Kidney (tissue), 14 donors: ENCODE results near the gene DTD1. TPM values are rescaled to one million over a fixed set of nuclear protein-coding genes. Genes with fewer than 3 reads are reported as not detected.
A peak's percentile ranks its signal among the peaks of the same experiment; 100 is the strongest.

Experiments used
- DNase-seq, 5 donors: peaks; one replicate each; pipeline ENCODE4 v3.0.0-alpha.2; 2013 to 2020
- FAIRE-seq: peaks from 2 replicates; lab custom pipeline; 2012; peaks lifted over from hg19 to GRCh38; lab: Jason Lieb, UNC
- H3K27ac ChIP-seq, 2 donors: one replicate each; pipeline ENCODE4 v1.7.0; 2013; ENCODE audit warnings: low read depth in 2 of 2, low read length in 2 of 2, inconsistent platforms in 1 of 2
- H3K27me3 ChIP-seq: one replicate; pipeline ENCODE4 v1.7.1; 2013; ENCODE audit warnings: low read length, inconsistent platforms; ENCODE audit not compliant: control insufficient read depth, insufficient read depth
- H3K36me3 ChIP-seq, 3 donors: one replicate each; pipeline versions ENCODE4 v1.7.0 to v1.7.1; 2013; ENCODE audit warnings: low read length in 3 of 3, control low read depth in 1 of 3, inconsistent platforms in 1 of 3; ENCODE audit not compliant: insufficient read depth in 3 of 3, control insufficient read depth in 2 of 3
- H3K4me1 ChIP-seq, 3 donors: one replicate each; pipeline versions ENCODE4 v1.7.0 to v1.7.1; 2013; ENCODE audit warnings: low read length in 3 of 3, inconsistent platforms in 1 of 3, low read depth in 1 of 3; ENCODE audit not compliant: control insufficient read depth in 2 of 3, insufficient read depth in 2 of 3
- H3K4me3 ChIP-seq, 3 donors: one replicate each; pipeline versions ENCODE4 v1.7.0 to v1.8.1; 2013; ENCODE audit warnings: low read length in 3 of 3, control low read depth in 1 of 3, inconsistent platforms in 1 of 3
- H3K9ac ChIP-seq, 3 donors: one replicate each; pipeline versions ENCODE4 v1.7.0 to v1.7.1; 2013; ENCODE audit warnings: low read length in 3 of 3, control low read depth in 1 of 3, inconsistent platforms in 1 of 3
- H3K9me3 ChIP-seq, 3 donors: one replicate each; pipeline versions ENCODE4 v1.7.0 to v1.7.1; 2013; ENCODE audit warnings: low read length in 3 of 3, control low read depth in 1 of 3, inconsistent platforms in 1 of 3; ENCODE audit not compliant: control insufficient read depth in 2 of 3, insufficient read depth in 1 of 3
- intact Hi-C: fragments of 100-400 bp; cut with DNase I; formaldehyde crosslinking; loops from one replicate; pipeline ENCODE4 v1.11.1; 2022
- polyA plus RNA-seq: library from polyadenylated mRNA; stranded (reverse); fragments of 350-450 nt; fragmentation: Illumina TruSeq; extraction: RNeasy Lipid Tissue Mini Kit (QIAGEN cat#74804); gene quantifications from one replicate; pipeline ENCODE4 v1.2.3, GENCODE V29; 2014; ENCODE audit warnings: low read depth, low replicate concordance; ENCODE audit not compliant: insufficient read depth
- total RNA-seq: library from RNA; stranded (reverse); fragmentation: NEBNext Ultra II Directional; extraction: Animal tissue kit (Norgen Biotek cat#: 25700); gene quantifications from one replicate; pipeline ENCODE4 v1.2.1, GENCODE V29; 2021
- TF ChIP-seq, protein P1 (sequence below): IDR thresholded peaks from 3 replicates; pipeline ENCODE4 v1.5.1; 2012; ENCODE audit warnings: mild to moderate bottlenecking, moderate library complexity, borderline replicate concordance; ENCODE audit not compliant: insufficient read depth; ENCODE audit errors: extremely low read depth
- donor health status: control.
- donor health status: control.
- donor health status: control.
- donor health status: control.
- donor health status: control.
- donor health status: DM: yes; HTN: yes; CAD: no.
- donor health status: Normal renal cell carcinoma (clear cell type).

DTD1 gene
- total and polyA plus RNA-seq, 2 donors from 2014 or later: 45.3 to 47.4 TPM

- Histone ChIP-seq H3K27ac (no peak overlapping the region), H3K9ac (no peak overlapping the region), H3K4me1 (no peaks in the 10 kb centered on the region), H3K9me3 (no peaks in the 10 kb centered on the region), H3K36me3 (no peaks in the 10 kb centered on the region), H3K27me3 (no peaks in the 10 kb centered on the region), H3K4me3 (no peak overlapping the region)
- TF ChIP-seq, protein P1, sequence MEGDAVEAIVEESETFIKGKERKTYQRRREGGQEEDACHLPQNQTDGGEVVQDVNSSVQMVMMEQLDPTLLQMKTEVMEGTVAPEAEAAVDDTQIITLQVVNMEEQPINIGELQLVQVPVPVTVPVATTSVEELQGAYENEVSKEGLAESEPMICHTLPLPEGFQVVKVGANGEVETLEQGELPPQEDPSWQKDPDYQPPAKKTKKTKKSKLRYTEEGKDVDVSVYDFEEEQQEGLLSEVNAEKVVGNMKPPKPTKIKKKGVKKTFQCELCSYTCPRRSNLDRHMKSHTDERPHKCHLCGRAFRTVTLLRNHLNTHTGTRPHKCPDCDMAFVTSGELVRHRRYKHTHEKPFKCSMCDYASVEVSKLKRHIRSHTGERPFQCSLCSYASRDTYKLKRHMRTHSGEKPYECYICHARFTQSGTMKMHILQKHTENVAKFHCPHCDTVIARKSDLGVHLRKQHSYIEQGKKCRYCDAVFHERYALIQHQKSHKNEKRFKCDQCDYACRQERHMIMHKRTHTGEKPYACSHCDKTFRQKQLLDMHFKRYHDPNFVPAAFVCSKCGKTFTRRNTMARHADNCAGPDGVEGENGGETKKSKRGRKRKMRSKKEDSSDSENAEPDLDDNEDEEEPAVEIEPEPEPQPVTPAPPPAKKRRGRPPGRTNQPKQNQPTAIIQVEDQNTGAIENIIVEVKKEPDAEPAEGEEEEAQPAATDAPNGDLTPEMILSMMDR: no peak
- FAIRE-seq (no peak), DNase-seq (no peak)
- intact Hi-C loops: no loop called here
Observed at GRCh38 chr20:18585134-18585533, 2.7 kb upstream of the DTD1 start.

DNA sequence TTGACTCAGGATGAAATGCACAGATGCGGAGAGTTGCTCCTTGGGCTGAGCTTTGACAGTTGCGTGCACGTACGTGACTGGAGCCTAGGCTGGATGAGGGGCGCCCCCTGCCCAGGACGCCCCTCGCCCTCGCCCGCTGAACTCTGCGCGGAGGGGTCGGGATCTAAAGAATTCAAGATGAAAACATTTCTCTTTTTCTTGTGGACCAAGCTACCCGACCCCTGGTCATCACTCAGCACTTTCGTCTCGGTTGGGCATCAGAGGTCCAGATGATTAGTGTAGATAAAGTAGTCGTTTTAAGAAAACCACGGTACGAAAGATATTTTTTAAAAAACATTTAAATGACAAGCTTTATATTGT is 700 bp downstream of the DTD1 start:
- no peaks in the 10 kb centered on the region for H3K27me3 ChIP-seq
- TF ChIP-seq, protein P1: no peak
- peak overlapping the region; percentile 37 to 43 for H3K27ac ChIP-seq
- DNase-seq: peak in 2 of 5 donors; percentile 34 to 63
- H3K4me3 ChIP-seq: peak overlapping the region; percentile 87 to 95 (median 93)
- H3K36me3 ChIP-seq: no peaks in the 10 kb centered on the region
- H3K9ac ChIP-seq: peak overlapping the region; percentile 65 to 81 (median 73)
- FAIRE-seq: no peak
- H3K4me1 ChIP-seq: no peaks in the 10 kb centered on the region
- intact Hi-C loops: no loop called here
- no peaks in the 10 kb centered on the region for H3K9me3 ChIP-seq

GRCh38 chr20:18589941-18590674 is 2.3 kb downstream of the DTD1 start:
- Histone ChIP-seq H3K4me1 (no peaks in the 10 kb centered on the region), H3K9me3 (no peaks in the 10 kb centered on the region), H3K9ac (no peak overlapping the region), H3K27ac (no peak overlapping the region), H3K27me3 (no peaks in the 10 kb centered on the region), H3K4me3 (no peak overlapping the region), H3K36me3 (peaks cover 0 to 5% (median 0%) of the 10 kb centered on the region in 3 donors)
- TF ChIP-seq, protein P1: no peak
- intact Hi-C loops: no loop called here
- DNase-seq (no peak), FAIRE-seq (no peak)

DNA sequence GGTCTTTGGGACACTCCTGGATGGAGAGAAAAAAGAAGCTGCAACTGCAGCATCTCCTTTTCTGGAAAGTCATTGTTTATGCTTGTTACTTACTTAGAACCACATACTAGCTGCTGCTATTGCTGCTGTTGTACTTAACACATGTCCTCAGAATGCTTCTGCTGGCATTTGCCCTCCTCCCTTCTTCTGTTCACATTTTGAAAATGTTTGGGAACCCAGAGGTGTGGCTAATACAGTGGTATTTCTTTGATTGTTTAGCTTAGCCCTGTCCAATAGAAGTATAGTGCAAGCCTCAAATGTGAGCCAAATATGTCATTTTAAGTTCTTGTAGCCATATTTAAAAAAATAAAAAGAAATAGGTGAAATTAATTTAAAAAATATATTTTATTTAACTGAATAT is 8.4 kb downstream of the DTD1 start:
- TF ChIP-seq, protein P1: no peak
- DNase-seq (no peak), FAIRE-seq (no peak)
- H3K27me3 ChIP-seq: no peaks in the 10 kb centered on the region
- intact Hi-C loops: no loop called here
- no peak overlapping the region for H3K4me3 ChIP-seq
- H3K36me3 ChIP-seq: peaks cover 0 to 6% (median 5%) of the 10 kb centered on the region in 3 donors
- H3K9me3 ChIP-seq: no peaks in the 10 kb centered on the region
- H3K4me1 ChIP-seq: no peaks in the 10 kb centered on the region
- no peak overlapping the region for H3K27ac ChIP-seq
- H3K9ac ChIP-seq: no peak overlapping the region
